Activated B cell treated with CpG ODN at 0.5 μM for 24 hours (primary cell): ENCODE measurements around the gene CFHR5. TPM values are rescaled to one million over a fixed set of nuclear protein-coding genes. Genes with fewer than 3 reads are reported as not detected.

Experiments
- ATAC-seq: fragments of 200-7000 bp; cut with Tn5 transposase; one replicate; pipeline ENCODE4 v1.10.0; 2021; ENCODE audit warnings: low read depth, mild to moderate bottlenecking, moderate library complexity
- CTCF ChIA-PET: fragments of 350-600 bp; sonication (Branson Sonifier 250); formaldehyde crosslinking; loops from one replicate; lab custom pipeline; 2021; ENCODE audit warnings: antibody characterized with exemption; lab: Charles Lee
- POLR2A ChIA-PET: fragments of 350-600 bp; sonication (Branson Sonifier 250); formaldehyde crosslinking; loops from one replicate; lab custom pipeline; 2021; ENCODE audit warnings: antibody characterized with exemption; lab: Charles Lee
- DNase-seq: peaks from one replicate; pipeline ENCODE4 v3.0.0; 2022
- H3K27ac Mint-ChIP-seq: one replicate; pipeline ENCODE4 v1.8.0; 2020; ENCODE audit warnings: mixed read lengths
- H3K27me3 Mint-ChIP-seq: one replicate; pipeline ENCODE4 v1.8.0; 2021; ENCODE audit warnings: mixed read lengths
- H3K36me3 Mint-ChIP-seq: one replicate; pipeline ENCODE4 v1.8.0; 2021; ENCODE audit warnings: low read depth, mixed read lengths
- H3K4me1 Mint-ChIP-seq: one replicate; pipeline ENCODE4 v1.8.0; 2021; ENCODE audit warnings: mixed read lengths
- H3K4me3 Mint-ChIP-seq: one replicate; pipeline ENCODE4 v1.8.0; 2020; ENCODE audit warnings: mild to moderate bottlenecking, mixed read lengths
- H3K9me3 Mint-ChIP-seq: one replicate; pipeline ENCODE4 v1.8.0; 2020; ENCODE audit warnings: mixed read lengths
- intact Hi-C: fragments of 100-400 bp; cut with micrococcal nuclease; formaldehyde crosslinking; loops from one replicate; pipeline ENCODE4 v1.15.1; 2024
- total RNA-seq: library from RNA; stranded (reverse); gene quantifications from 2 replicates; pipeline ENCODE4 v1.2.3, GENCODE V29; 2022
- TF ChIP-seq, protein P1 (sequence below): fragments of 200-600 bp; IDR thresholded peaks from one replicate; pipeline ENCODE4 v1.8.0; 2022; ENCODE audit warnings: antibody characterized with exemption, mild to moderate bottlenecking

CFHR5 gene
- total RNA-seq, 1 donor from 2014 or later = not detected

DNA sequence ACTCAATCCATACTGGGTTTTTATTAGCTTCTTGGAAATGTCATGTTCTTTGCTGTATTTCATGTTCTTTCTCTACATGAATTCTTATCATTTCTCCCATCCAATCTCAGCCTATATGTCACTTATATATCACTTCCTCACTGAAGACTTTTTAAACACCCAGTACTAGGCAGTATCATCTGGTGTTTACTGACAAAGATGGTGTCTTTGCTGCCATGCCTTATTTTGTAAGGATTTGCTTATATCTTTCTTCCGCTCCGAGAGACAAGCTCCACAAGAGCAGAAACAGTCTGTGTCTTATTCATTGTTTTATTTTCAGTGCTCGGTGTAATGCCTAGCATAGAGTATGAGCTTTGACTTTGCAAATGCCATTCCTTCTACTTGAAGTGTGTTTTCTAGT lies 59.5 kb downstream of the CFHR5 start:
- POLR2A ChIA-PET = no interaction called here
- CTCF ChIA-PET = no interaction called here
- Mint-ChIP-seq H3K4me3 (no peak overlapping the region), H3K36me3 (no peaks in the 10 kb centered on the region), H3K4me1 (no peaks in the 10 kb centered on the region), H3K9me3 (no peaks in the 10 kb centered on the region), H3K27me3 (no peaks in the 10 kb centered on the region), H3K27ac (no peak overlapping the region)
- ATAC-seq (no peak), DNase-seq (no peak)
- intact Hi-C loops = no loop called here
- TF ChIP-seq, protein P1, sequence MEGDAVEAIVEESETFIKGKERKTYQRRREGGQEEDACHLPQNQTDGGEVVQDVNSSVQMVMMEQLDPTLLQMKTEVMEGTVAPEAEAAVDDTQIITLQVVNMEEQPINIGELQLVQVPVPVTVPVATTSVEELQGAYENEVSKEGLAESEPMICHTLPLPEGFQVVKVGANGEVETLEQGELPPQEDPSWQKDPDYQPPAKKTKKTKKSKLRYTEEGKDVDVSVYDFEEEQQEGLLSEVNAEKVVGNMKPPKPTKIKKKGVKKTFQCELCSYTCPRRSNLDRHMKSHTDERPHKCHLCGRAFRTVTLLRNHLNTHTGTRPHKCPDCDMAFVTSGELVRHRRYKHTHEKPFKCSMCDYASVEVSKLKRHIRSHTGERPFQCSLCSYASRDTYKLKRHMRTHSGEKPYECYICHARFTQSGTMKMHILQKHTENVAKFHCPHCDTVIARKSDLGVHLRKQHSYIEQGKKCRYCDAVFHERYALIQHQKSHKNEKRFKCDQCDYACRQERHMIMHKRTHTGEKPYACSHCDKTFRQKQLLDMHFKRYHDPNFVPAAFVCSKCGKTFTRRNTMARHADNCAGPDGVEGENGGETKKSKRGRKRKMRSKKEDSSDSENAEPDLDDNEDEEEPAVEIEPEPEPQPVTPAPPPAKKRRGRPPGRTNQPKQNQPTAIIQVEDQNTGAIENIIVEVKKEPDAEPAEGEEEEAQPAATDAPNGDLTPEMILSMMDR = no peak

DNA sequence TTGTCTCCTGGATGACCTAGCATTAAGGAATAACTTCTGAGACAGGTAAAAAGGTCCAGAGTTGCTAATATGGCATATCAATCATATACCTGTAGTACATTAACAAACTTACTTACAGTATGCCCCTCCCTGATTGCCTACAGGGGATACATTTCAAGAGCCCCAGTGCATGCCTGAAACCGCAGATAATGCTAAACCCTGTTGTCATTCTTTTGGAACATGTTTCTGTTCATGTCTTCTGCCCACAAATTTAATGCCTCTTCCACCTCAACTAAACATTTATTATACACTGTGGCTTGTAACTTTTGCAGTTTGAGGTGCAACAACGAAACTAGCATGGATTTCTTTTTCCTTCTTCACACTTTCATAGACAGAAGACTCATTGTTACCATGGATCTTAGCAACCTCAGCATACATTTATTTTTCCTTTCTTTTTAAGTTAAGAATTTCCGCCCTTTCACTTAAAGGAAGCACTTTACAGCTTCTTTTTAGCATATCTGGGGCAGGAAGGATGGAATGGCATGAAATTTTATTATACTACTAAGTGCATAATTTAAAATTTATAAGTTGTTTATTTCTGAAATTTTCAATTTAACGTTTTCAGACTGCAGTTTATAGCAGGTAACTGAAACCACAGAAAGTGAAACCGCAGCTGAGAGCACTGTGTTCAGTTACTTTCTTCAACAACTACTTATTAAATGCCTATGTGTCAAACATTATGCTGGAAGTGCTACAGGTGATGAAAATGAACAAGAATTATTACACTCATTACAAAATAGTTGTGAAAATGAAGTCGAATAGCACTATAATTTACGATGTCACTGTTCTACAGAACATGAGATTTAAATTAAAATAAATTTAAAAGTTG lies 64.4 kb downstream of the CFHR5 start:
- Mint-ChIP-seq H3K4me3 (no peak overlapping the region), H3K27ac (no peak overlapping the region), H3K9me3 (no peaks in the 10 kb centered on the region), H3K27me3 (peaks cover 4% of the 10 kb centered on the region), H3K36me3 (no peaks in the 10 kb centered on the region), H3K4me1 (no peaks in the 10 kb centered on the region)
- no peak for DNase-seq
- CTCF ChIA-PET = no interaction called here
- TF ChIP-seq, protein P1 = no peak
- POLR2A ChIA-PET = no interaction called here
- intact Hi-C loops = no loop called here
- no peak for ATAC-seq

DNA sequence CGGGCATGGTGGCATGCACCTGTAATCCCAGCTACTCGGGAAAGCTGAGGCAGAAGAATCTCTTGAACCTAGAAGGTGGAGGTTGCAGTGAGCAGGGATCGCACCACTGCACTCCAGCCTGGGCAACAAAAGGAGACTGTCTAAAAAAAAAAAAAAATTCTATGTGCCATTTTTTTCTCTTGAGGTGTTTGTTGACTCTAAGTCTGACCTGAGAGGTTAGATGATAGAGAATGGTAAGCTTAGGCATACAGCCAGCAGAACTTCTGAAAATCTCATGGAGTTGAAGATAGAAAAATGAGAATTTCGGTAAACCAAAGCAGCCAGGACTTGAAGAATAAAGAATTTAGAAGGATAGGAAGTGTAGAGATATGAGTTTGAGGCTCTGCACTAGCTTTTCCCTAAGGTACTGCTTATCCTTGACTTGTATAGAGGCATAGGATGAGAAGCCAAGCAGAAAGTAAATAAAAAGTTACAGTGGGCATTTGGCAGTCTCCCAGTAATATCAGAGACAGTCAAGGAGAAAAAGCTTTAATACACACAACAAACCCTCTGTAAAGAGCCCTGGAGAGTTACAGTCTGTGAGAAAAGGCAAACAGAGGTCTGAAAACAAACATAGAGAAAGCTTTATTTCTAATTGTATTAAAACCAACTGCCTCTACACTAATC lies 65.5 kb downstream of the CFHR5 start:
- intact Hi-C loops = no loop called here
- H3K4me1 Mint-ChIP-seq = no peaks in the 10 kb centered on the region
- H3K9me3 Mint-ChIP-seq = peaks cover 5% of the 10 kb centered on the region
- H3K36me3 Mint-ChIP-seq = no peaks in the 10 kb centered on the region
- ATAC-seq (no peak), DNase-seq (no peak)
- CTCF ChIA-PET = no interaction called here
- H3K27ac Mint-ChIP-seq = no peak overlapping the region
- no peak overlapping the region for H3K4me3 Mint-ChIP-seq
- TF ChIP-seq, protein P1 = no peak
- H3K27me3 Mint-ChIP-seq = peaks cover 4% of the 10 kb centered on the region
- POLR2A ChIA-PET = no interaction called here

DNA sequence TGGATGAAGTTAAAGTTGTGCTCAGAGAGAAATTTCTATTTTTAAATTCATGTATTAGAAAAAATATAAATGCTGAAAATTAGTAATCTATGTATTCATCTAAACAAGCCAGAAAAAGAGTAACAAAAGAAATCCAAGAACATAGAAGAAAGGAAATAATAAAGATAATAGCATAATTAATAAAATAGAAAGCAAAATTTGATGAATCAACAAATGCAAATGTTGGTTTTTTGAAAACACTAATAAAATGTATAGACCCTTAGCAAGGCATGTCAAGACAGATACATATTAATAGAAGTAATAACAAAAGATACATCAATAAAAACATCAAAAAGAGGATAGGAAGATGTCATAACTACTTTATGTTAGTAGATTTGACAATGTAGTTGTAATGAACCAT lies 71.7 kb downstream of the CFHR5 start:
- Mint-ChIP-seq H3K9me3 (peaks cover 10% of the 10 kb centered on the region), H3K27me3 (no peaks in the 10 kb centered on the region), H3K36me3 (no peaks in the 10 kb centered on the region), H3K4me3 (no peak overlapping the region), H3K4me1 (no peaks in the 10 kb centered on the region), H3K27ac (no peak overlapping the region)
- ChIA-PET POLR2A (no interaction called here), CTCF (no interaction called here)
- ATAC-seq (no peak), DNase-seq (no peak)
- intact Hi-C loops = no loop called here
- TF ChIP-seq, protein P1 = no peak

Other genes starting within 250 kb of the CFHR5 start
- gene CFHR3, start 202.7 kb upstream of the CFHR5 start, total RNA-seq = not detected in 2 replicates
- not detected in 2 replicates for gene CFHR1, start 157.8 kb upstream of the CFHR5 start, total RNA-seq
- gene CFHR4, start 89.5 kb upstream of the CFHR5 start, total RNA-seq = not detected in 2 replicates
- not detected in 2 replicates for gene CFHR2, start 33.8 kb upstream of the CFHR5 start, total RNA-seq
- gene F13B, start 89.7 kb downstream of the CFHR5 start, total RNA-seq = not detected in 2 replicates
- 0.46 and 0.69 TPM in 2 replicates for gene ASPM, start 169.1 kb downstream of the CFHR5 start, total RNA-seq
- gene ZBTB41, start 223.7 kb downstream of the CFHR5 start, total RNA-seq = 7.6 and 9.3 TPM in 2 replicates